Measurements from ENCODE around the gene AOPEP. TPM values are rescaled to one million over a fixed set of nuclear protein-coding genes. Genes with fewer than 3 reads are reported as not detected.

Gene AOPEP
- total RNA-seq, 1 experiment from 2014 or later, result 14.4 TPM

DNA sequence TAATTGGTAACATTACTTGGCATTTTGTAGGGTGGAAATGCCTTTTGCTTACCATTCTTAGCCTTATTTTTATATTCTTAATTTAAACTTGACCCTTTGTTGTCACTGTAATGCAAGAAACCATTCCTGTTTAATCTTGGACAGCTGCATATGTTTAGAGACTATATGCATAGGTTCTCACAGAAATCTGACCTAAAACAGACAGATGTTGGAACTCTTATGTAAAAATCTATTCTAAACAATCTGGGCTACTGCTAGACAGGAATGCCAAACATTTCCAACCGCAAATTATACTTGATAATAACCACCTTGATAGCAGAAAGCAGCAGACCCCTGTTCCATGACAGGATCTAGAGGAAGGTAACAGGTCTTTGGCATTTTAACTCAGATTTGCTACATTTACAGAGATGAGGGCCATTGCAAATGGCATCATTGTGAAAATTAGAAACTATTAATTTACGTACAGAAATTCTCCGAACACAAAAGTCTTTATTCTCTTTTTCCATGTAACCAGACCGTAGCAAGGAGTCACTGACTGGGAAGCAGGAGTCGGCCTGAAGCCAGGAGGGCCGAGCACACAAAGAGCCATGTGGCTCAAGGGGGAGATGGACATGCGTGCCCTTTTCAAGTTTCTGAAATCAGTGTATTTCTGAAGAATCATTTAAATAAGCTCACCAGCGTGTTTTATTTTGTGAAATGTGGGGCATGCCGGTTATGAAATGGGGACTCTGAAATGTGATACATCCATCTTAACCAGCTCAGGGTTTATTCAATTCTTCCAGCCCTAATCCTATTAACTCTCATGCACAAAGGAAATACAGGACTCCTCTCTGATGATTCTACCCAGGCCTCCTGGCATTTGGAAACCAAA is 139.3 kb downstream of the AOPEP start:
- ATAC-seq (peak; percentile 38; the same call in 1 of the 2 replicates), DNase-seq (ENCODE audit: low spot score) (no peak)
- no peak overlapping the region for H3K4me3 Mint-ChIP-seq
- no peaks in the 10 kb centered on the region for H3K9me3 Mint-ChIP-seq
- POLR2A ChIA-PET, result interaction anchor here (0.6 kb wide), 1 partner anchor 18 kb away, joined by 3 read pairs; no protein-coding TSS in a partner anchor
- peaks cover 31% of the 10 kb centered on the region for H3K4me1 Mint-ChIP-seq
- H3K36me3 Mint-ChIP-seq, result no peaks in the 10 kb centered on the region
- no peak for TF ChIP-seq MXD4 (CRISPR knock-in tag; IDR thresholded peaks at IDR 0.05; ENCODE audit: borderline replicate concordance)
- no peak for TF ChIP-seq ZNF671 (CRISPR knock-in tag; IDR thresholded peaks at IDR 0.05)
- TF ChIP-seq CDX4 (CRISPR knock-in tag; IDR thresholded peaks at IDR 0.05; ENCODE audit: borderline replicate concordance), result no peak
- TF ChIP-seq CREM (CRISPR knock-in tag; IDR thresholded peaks at IDR 0.05), result no peak
- TF ChIP-seq ZMAT4 (CRISPR knock-in tag; IDR thresholded peaks at IDR 0.05), result no peak
- TF ChIP-seq ATF2 (CRISPR knock-in tag; IDR thresholded peaks at IDR 0.05; ENCODE audit: borderline replicate concordance, low read depth), result no peak
- TF ChIP-seq, protein P1, sequence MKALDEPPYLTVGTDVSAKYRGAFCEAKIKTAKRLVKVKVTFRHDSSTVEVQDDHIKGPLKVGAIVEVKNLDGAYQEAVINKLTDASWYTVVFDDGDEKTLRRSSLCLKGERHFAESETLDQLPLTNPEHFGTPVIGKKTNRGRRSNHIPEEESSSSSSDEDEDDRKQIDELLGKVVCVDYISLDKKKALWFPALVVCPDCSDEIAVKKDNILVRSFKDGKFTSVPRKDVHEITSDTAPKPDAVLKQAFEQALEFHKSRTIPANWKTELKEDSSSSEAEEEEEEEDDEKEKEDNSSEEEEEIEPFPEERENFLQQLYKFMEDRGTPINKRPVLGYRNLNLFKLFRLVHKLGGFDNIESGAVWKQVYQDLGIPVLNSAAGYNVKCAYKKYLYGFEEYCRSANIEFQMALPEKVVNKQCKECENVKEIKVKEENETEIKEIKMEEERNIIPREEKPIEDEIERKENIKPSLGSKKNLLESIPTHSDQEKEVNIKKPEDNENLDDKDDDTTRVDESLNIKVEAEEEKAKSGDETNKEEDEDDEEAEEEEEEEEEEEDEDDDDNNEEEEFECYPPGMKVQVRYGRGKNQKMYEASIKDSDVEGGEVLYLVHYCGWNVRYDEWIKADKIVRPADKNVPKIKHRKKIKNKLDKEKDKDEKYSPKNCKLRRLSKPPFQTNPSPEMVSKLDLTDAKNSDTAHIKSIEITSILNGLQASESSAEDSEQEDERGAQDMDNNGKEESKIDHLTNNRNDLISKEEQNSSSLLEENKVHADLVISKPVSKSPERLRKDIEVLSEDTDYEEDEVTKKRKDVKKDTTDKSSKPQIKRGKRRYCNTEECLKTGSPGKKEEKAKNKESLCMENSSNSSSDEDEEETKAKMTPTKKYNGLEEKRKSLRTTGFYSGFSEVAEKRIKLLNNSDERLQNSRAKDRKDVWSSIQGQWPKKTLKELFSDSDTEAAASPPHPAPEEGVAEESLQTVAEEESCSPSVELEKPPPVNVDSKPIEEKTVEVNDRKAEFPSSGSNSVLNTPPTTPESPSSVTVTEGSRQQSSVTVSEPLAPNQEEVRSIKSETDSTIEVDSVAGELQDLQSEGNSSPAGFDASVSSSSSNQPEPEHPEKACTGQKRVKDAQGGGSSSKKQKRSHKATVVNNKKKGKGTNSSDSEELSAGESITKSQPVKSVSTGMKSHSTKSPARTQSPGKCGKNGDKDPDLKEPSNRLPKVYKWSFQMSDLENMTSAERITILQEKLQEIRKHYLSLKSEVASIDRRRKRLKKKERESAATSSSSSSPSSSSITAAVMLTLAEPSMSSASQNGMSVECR (CRISPR knock-in tag; IDR thresholded peaks at IDR 0.05; ENCODE audit: borderline replicate concordance), result no peak
- TF ChIP-seq, protein P2, sequence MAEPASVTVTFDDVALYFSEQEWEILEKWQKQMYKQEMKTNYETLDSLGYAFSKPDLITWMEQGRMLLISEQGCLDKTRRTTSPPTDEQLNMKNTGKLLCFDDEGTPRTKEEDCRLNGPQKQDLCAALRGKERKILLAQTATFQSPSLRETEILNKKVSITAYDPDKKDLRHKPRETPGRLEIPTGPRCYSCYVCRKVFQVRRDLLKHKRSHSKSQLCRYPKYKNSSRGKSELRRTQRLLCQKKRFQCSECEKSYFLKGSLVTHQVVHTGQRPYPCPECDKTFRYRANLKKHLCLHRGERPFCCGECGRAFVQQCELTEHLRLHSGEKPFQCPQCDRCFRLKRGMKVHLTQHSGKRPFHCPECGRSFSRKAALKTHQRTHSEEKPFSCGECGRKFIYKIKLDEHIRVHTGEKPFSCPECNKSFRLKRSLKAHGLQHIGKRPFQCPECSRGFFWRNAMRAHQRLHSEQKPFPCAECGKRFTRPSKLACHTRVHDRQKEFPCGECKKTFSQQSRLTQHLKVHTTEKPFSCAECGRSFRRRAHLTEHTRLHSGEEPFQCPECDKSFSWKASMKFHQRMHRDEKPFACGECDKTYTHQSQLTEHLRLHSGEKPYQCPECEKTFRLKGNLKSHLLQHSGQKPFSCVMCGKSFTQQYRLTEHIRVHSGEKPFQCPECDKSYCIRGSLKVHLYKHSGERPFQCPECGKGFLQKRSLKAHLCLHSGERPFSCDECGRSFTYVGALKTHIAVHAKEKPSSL (CRISPR knock-in tag; conservative IDR thresholded peaks at IDR 0.05), result no peak
- no peaks in the 10 kb centered on the region for H3K27me3 Mint-ChIP-seq (ENCODE audit: low read depth)
- CTCF ChIA-PET, result interaction anchor here (0.6 to 1.2 kb wide), 3 partner anchors 14 to 185 kb away, joined by 3 to 4 read pairs (median 3); no protein-coding TSS in a partner anchor
- 0 out of 2 replicates have a peak overlapping the region, but pooled peaks have one; percentile 37 for H3K27ac Mint-ChIP-seq

GRCh38 chr9:94866770-94867169 is 140.3 kb downstream of the AOPEP start:
- Mint-ChIP-seq H3K27ac (no peak overlapping the region), H3K36me3 (no peaks in the 10 kb centered on the region), H3K4me3 (no peak overlapping the region), H3K27me3 (ENCODE audit: low read depth) (no peaks in the 10 kb centered on the region), H3K4me1 (peaks cover 22% of the 10 kb centered on the region), H3K9me3 (no peaks in the 10 kb centered on the region)
- ATAC-seq (no peak), DNase-seq (ENCODE audit: low spot score) (no peak)
- TF ChIP-seq ATF2 (CRISPR knock-in tag; IDR thresholded peaks at IDR 0.05; ENCODE audit: borderline replicate concordance, low read depth), result no peak
- TF ChIP-seq IRF2 (CRISPR knock-in tag; IDR thresholded peaks at IDR 0.05; ENCODE audit: borderline replicate concordance, low read depth), result no peak
- TF ChIP-seq, protein P3, sequence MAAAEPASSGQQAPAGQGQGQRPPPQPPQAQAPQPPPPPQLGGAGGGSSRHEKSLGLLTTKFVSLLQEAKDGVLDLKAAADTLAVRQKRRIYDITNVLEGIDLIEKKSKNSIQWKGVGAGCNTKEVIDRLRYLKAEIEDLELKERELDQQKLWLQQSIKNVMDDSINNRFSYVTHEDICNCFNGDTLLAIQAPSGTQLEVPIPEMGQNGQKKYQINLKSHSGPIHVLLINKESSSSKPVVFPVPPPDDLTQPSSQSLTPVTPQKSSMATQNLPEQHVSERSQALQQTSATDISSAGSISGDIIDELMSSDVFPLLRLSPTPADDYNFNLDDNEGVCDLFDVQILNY (CRISPR knock-in tag; IDR thresholded peaks at IDR 0.05), result no peak
- no peak for TF ChIP-seq NR1H2 (CRISPR knock-in tag; IDR thresholded peaks at IDR 0.05)
- no peak for TF ChIP-seq NFYB (CRISPR knock-in tag; conservative IDR thresholded peaks at IDR 0.05; ENCODE audit: low read depth)
- no peak for TF ChIP-seq ZNF423 (CRISPR knock-in tag; IDR thresholded peaks at IDR 0.05)
- no peak for TF ChIP-seq GTF2I (CRISPR knock-in tag; conservative IDR thresholded peaks at IDR 0.05)
- no peak for TF ChIP-seq NR3C1 (CRISPR knock-in tag; conservative IDR thresholded peaks at IDR 0.05; ENCODE audit: low read depth)
- no peak for TF ChIP-seq OVOL2 (CRISPR knock-in tag; IDR thresholded peaks at IDR 0.05; ENCODE audit: borderline replicate concordance)
- no peak for TF ChIP-seq TCF7 (CRISPR knock-in tag; IDR thresholded peaks at IDR 0.05; ENCODE audit: low read depth)
- TF ChIP-seq JAZF1 (CRISPR knock-in tag; IDR thresholded peaks at IDR 0.05), result no peak
- POLR2A ChIA-PET, result interaction anchor here (0.6 kb wide), 1 partner anchor 17 kb away, joined by 3 read pairs; no protein-coding TSS in a partner anchor
- CTCF ChIA-PET, result interaction anchor here (1.2 kb wide), 1 partner anchor 186 kb away, joined by 4 read pairs; no protein-coding TSS in a partner anchor

Measured in WTC11 (cell line).